Neutrophil (primary cell): Measurements from ENCODE around the gene PHTF1.

Source experiments
- H3K27ac ChIP-seq: fragments of 200-600 bp; sonication (generic); 2 replicates; pipeline ENCODE4 v1.5.1; 2016; ENCODE audit warnings: mild to moderate bottlenecking, moderate library complexity
- H3K27me3 ChIP-seq: fragments of 200-600 bp; sonication (generic); 2 replicates; pipeline ENCODE4 v1.6.0; 2016; ENCODE audit warnings: mild to moderate bottlenecking
- H3K36me3 ChIP-seq: fragments of 200-600 bp; sonication (generic); 2 replicates; pipeline ENCODE4 v1.5.1; 2017
- H3K4me1 ChIP-seq, 2 experiments: fragments of 200-600 bp in 1 of 2; sonication (generic) in 1 of 2; 1 replicate in 1 of 2; 2 replicates in 1 of 2; pipeline versions ENCODE4 v1.5.1 to v1.6.1; 2013 to 2016; ENCODE audit warnings: low read depth in 1 of 2, low read length in 1 of 2, mild to moderate bottlenecking in 1 of 2, moderate library complexity in 1 of 2; ENCODE audit not compliant: control insufficient read depth in 1 of 2, insufficient read depth in 1 of 2
- H3K4me3 ChIP-seq, 2 experiments: fragments of 200-600 bp in 1 of 2; sonication (generic) in 1 of 2; 1 replicate in 1 of 2; 2 replicates in 1 of 2; pipeline ENCODE4 v1.5.1; 2013 to 2016; ENCODE audit warnings: low read depth in 1 of 2, low read length in 1 of 2, mild to moderate bottlenecking in 1 of 2, moderate library complexity in 1 of 2
- H3K9me3 ChIP-seq: fragments of 200-600 bp; sonication (generic); 2 replicates; pipeline ENCODE4 v1.5.1; 2016
- CTCF ChIP-seq: fragments of 200-600 bp; sonication (generic); IDR thresholded peaks from 2 replicates; pipeline ENCODE4 v1.5.1; 2016; ENCODE audit warnings: antibody characterized with exemption

The PHTF1 gene

DNA sequence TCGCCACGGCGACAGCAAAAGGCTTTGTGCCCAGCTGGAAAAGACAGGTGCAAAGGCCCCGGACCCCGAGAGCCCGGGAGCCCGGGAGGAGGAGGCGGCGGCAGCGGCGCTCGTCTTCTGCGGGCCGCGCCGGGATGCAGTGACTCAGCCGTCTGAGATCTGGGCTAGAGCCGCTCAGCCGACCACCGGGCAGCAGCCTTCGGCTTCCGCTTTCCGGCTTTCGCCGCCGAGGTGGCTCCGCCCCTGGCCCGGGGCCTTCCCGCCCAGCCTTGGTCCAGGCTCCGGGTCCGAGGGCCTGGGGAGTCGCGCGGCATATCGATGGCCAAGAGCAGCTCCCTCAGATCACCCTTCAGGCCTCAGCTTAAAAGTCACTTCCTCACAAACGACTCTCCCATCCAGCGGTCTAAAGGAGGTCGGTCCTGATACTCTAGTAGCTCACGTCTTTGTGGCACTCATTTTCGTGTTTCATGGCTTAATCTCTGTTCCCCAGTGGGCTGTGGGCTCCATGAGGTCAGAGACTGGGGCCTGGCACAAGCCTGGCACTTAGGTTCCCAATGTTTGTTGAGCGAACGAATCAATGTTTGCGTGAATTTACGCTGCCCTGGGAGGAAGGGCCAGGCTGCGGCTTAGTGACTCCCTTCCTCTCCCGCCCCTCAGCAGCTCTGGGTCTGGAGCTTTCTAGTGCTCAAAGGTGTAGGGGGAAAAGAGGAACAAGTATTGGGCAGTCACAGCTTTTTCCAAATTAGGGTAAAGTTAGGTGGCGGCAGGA, at the start of gene PHTF1:
Gene PHTF1, minus strand, starts transcription at position 154 of the 769 bp plus-strand sequence. CDS start 783 bp downstream, outside the sequence.
- Histone ChIP-seq H3K4me1 (peaks cover 24 to 32% of the 10 kb centered on the region in 2 experiments), H3K9me3 (no peaks in the 10 kb centered on the region), H3K27me3 (no peaks in the 10 kb centered on the region), H3K27ac (peak within 1 kb of the TSS; percentile 100), H3K4me3 (peak within 1 kb of the TSS; percentile 87 to 91), H3K36me3 (peaks cover under 1% of the 10 kb centered on the region)
- no peak for TF ChIP-seq CTCF

DNA sequence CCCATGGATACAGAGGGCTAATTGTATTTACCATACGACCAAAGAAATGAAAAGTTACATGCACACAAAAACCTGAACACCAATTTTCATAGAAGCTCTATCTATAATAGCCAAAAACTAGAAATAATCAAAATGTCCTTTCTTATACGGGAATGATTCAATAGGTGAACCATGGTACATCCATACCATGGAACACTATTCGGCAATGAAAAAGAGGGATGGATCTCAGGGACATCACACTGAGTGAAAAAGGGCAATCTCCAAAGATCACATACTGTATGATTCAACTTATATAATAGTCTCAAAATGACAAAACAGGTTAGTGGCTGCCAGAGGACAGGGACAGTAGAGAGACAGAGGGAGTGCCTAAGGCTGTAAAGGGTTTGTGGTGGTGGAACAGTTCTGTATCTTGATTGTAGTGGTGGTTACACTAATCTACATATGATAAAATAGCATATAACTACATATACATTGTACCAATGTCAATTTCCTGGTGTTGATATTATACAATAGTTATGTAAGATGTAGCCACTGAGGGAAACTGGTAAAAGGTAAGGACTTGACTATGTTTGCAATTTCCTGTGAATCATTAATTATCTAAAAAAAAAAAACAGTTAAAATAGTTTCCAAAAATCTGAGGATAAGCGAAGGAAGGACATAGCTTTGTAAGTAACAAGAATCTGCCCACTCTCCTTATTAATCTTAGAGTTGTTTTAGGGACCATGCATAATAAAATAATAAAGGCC, 49.3 kb upstream of the PHTF1 start:
- Histone ChIP-seq H3K27ac (peak overlapping the region; percentile 95), H3K27me3 (no peaks in the 10 kb centered on the region), H3K4me3 (peak overlapping the region in 1 of 2 experiments; percentile 6), H3K36me3 (peaks cover 5% of the 10 kb centered on the region), H3K9me3 (no peaks in the 10 kb centered on the region), H3K4me1 (peaks cover 45 to 58% of the 10 kb centered on the region in 2 experiments)
- no peak for TF ChIP-seq CTCF

- H3K4me3 ChIP-seq = no peak overlapping the region
- H3K27ac ChIP-seq = peak overlapping the region; percentile 57
- no peaks in the 10 kb centered on the region for H3K27me3 ChIP-seq
- H3K9me3 ChIP-seq = no peaks in the 10 kb centered on the region
- no peak for TF ChIP-seq CTCF
- H3K36me3 ChIP-seq = no peaks in the 10 kb centered on the region
- peaks cover 33 to 42% of the 10 kb centered on the region in 2 experiments for H3K4me1 ChIP-seq
Measured at GRCh38 chr1:113805639-113806038, 46.4 kb upstream of the PHTF1 start.

DNA sequence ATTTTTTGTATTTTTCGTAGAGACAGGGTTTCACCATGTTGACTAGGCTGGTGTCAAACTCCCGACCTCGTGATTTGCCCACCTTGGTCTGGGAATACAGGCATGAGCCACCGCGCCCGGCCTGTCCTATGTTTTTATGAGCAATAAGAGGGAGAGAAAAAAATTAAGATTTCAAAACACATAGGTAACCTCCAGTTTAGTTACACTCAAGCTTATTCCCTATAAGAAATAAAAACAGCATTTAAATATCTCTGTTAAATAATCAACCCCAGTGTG, 45.9 kb upstream of the PHTF1 start:
- Histone ChIP-seq H3K27me3 (no peaks in the 10 kb centered on the region), H3K4me3 (no peak overlapping the region), H3K27ac (peak overlapping the region; percentile 57), H3K9me3 (no peaks in the 10 kb centered on the region), H3K36me3 (no peaks in the 10 kb centered on the region), H3K4me1 (peaks cover 29 to 38% of the 10 kb centered on the region in 2 experiments)
- TF ChIP-seq CTCF = no peak

DNA sequence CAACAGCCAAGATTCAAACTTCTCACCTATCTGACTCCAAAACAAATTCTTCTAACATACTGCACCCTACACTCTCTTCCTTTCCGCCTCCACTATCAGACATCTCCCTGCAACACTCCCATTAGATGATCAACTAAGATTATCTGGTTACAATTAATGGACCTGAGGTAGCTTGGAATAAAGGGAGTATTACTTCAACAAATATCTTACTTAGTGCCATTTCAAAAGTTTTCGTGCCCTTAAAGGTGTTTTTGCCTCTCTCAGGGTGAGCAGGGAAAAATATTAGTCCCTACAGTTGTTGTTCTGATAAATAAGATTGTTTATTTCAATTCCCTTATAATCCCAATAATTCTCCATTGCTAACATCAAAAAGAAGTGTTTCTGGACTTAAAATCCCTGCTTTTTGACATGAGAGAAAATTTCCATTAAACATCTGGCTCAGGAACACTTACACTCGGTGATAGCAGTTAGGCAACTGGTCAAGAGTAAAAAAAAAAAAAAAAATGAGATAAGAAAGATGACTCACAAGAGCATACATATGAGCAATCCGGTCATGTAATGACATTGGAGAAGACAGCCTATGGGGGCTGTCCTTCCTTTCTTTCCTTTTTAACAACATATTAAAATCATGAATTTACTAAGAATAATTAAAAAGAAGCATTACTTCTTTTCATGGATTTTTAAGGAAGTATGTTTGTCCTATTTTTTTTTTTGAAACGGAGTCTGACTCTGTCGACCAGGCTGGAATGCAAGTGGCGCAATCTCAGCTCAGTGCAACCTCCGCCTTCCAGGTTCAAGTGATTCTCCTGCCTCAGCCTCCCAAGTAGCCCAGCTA, 45.4 kb upstream of the PHTF1 start:
- no peak for TF ChIP-seq CTCF
- H3K9me3 ChIP-seq = no peaks in the 10 kb centered on the region
- H3K4me3 ChIP-seq = no peak overlapping the region
- peaks cover 23 to 32% of the 10 kb centered on the region in 2 experiments for H3K4me1 ChIP-seq
- H3K27me3 ChIP-seq = no peaks in the 10 kb centered on the region
- H3K36me3 ChIP-seq = no peaks in the 10 kb centered on the region
- peak overlapping the region; percentile 57 for H3K27ac ChIP-seq
